ENCODE measurements around the gene PHLDB1.
"Not testable (repeated sequence)": the region's sequence is repeated elsewhere in the genome, so short reads cannot be mapped to it uniquely, and the experiment has no call there.

The PHLDB1 gene

DNA sequence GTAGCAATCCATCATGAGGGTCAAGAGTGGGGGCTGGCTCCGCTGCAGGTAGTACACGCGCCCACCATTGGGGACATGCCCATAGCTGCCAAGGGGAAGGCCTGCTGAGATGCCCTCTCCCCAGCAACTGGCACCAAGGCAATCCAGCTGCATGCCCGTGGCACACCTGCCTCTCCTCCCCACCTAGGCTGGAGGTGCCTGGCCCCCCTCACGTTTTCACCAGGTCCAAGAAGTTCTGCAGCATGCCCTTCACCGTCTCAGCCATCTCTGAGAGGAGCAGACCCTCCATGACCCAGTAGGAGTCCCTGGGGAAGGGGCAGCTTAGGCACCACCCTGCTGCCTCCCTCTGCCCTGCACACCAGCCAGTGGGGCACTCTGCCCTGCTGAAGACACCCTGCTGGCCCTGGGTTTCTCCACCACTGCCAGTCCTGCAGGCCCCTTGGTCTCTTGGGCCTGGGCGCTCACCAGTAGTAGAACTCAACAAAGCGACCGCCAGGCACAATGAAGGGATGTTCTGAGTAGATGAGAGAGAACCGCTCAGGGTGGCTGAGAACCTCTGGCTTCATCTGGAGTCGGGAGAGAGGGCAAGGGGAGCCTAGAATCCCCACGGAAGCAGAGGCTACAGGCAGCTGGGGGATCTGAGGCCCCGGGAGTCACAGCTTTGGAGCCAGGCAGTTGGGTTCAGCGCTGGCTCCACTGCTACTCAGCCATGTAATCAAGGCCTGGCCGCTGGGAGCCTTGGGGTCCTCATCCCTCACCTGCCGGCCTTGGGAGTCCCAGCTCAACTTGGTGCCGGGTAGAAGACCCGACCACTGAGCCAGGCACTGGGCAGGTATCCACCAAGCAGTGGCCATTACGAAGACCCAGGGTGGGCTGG is 54.2 kb downstream of the PHLDB1 start:
- no peak for FAIRE-seq

DNA sequence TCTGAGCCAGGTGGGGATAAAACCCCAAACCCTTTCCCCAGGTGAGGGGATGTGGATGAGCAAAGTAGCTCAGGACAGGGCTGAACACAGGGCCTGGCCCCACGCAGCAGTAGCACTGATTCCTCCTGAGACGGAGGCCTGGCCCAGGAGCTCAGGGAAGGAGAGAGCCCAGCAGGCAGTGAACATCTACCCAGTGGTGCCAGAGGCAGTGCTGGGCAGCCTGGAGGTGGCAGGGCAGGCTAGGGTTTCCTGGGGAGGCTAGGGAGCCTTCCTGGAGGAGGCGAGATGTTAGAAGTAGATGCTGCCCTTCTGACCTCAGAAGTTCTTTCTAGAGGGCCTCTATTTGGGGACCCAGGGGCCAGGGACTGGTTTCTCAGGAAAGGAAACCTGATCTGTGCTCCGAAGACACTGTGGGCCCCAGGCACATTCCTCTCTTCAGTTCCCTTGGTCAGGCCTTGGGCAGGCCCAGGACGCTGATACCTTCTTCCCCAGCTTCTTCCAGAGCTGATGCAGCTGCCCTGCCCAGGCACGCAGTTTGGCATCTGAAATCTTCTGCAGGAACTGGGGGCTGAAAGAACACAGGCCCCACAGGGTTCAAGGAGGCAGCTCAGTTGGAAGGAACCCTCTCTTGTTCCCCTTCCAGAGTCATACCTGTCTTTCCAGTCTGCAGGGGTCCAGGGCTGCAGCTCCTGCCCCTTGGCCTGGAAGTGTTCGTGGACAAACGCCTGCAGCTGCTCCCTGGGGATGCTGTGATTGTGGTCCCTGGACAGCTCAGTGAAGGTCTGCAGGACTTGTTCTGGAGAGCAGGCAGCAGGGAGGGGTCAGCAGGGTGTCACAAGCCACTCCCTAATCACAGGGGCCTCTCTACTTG is 55.2 kb downstream of the PHLDB1 start:
- no peak for FAIRE-seq

DNA sequence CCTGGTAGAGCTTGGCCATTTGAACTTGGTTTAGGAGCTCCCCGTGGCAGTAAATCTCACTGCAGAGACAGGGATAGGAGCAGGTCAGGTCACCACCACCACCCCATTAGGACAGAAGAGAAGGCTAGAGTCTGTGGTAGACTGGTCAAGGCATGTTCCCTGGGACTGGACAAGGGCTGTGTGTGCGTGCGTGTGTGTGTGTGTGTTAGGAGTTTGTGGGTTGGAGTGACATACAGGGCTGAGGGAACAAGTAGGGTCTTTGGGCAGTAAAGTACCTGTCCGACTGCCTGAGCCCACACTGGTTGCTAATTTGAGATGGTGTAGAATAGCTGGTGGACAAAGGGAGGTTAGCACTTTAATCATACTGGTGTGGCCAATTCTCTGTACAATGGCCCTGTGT is 56.0 kb downstream of the PHLDB1 start:
- no peak for FAIRE-seq

DNA sequence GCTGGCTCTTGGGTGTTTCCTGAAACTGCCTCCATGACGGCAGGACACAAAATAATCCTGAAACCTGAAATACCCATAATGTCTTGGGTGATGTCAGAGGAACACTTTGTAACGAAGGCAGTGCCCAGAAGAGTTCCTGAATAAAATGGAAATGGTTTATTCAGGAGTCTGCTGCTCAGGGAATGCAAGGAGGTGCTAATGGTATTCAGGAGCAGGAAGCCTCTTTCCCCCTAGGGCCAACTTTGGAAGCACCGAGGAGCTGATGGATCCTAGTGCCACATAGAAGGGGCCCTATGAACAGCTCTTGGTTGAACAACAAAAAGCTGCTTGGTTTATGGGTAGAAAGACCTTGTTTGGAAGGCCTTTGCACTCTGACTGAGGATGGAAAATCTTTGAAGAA is 56.5 kb downstream of the PHLDB1 start:
- FAIRE-seq: no peak

DNA sequence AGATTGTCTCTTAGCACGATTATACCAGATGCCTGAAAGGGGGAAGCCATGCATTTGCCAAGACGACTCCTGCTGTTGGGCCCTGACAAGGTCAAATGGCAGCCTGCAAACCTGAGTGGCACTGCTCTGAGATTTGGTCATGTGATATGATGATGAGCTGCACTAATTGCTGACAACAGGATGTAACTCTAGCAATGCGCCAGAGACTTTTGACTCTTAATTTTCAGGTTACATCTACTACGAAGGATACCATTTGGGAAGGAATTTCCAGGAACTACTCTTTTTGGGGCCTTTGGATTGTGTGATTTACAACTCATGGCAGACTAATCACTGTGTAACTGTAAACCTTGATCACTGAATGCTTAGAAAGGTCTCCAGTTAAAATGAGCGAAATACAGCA is 59.0 kb downstream of the PHLDB1 start:
- FAIRE-seq: no peak

DNA sequence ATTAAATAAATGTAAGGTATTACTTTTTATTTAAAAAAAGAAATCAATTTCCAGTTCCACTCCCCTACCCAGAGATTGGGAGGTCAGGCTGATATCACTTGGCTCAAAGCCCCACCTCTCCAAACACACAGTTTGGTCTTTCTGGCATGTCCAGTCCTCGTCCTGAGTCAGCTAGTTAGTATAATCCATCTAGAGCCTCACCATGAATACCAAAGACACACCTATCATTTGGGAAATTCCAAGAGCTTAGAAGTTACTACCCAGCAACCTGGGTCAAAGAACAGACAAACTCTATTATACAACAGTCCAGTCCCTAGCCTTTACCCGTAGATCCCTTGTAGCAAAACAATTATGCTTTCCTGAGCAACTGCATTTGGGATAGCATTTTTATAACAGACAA is 62.6 kb downstream of the PHLDB1 start:
- no peak for FAIRE-seq

DNA sequence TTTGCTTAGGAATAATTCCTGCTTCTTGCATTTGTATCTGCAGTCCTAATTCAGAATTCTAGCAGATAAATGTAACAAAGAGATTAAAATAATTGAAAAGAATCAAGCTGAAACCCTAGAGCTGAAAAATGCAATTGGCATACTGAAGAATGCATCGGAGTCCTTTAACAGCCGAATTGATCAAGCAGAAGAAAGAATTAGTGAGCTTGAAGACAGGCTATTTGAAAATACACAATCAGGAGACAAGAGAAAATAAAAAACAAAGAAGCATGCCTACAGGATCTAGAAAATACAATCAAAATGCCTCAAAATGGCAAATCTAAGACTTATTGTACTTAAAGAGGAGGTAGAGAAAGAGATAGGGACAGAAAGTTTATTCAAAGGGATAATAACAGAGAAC is 63.8 kb downstream of the PHLDB1 start:
- no peak for FAIRE-seq

DNA sequence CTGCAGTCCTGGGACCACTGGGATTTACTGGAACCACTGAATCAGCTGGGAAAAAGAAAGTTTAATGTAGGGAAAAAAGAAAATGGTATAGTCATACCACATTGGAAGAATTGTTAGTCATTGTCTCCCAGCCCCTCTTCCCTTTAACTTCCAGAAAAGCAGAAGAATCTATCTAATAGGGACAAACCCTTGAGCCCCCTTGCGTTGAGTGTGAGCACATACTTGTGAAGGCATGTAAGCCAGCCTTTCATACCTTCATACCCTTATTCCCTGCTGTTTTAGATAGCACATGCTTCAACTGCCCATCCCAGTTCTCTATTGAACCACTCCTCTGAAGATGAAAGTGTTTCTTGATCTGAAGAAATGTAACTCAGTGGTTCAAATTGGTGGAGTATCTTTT is 65.4 kb downstream of the PHLDB1 start:
- no peak for FAIRE-seq

DNA sequence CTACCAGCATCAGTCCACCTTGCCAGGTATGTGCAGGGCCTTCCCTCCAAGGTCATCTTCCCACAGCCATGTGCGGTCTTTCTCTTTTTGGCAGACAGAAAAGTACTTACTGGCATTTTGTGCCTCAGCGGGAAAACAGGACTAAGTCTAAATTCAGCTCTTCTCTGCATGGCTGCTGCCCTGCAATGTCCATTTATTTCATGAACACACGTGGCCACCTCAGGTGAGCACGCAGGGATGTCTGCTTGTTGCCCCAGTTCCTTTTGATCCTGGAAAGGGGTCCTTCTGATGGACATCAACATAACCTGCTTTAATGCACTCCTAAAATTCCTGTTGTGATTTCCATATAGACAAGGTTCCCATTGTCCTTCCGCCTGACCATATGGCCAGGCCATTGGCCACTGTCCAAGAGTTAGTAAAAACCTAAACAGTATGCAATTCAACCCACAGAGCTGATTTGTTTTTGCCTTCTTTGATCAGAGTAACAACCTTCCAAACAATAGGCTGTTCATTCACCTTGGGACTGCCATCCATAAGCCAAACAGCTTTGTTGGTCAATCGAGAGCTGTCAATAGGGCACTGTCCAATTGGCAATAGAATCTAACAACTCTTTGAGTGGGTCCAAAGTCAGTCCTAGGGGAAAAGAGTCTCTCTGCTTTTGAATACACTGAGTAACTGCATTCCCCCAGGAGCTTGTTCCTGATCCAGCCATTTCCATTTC is 66.1 kb downstream of the PHLDB1 start:
- no peak for FAIRE-seq

DNA sequence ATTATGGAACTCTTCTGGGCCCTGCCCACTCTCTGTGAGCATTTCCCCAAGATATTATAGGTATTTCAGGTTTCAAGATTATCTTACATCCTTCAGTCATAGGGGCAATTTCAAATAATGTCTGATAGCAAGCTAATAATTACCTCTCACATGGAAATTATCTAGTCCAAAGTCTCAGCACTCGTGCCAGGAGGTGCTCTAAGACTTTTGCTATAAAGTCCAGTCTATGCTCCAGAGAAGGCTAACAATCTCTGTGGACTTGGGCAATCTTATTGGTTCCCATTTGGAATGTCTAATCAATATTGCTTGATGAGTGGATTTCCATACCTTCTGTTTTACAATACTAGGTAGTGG is 66.6 kb downstream of the PHLDB1 start:
- FAIRE-seq: no peak

DNA sequence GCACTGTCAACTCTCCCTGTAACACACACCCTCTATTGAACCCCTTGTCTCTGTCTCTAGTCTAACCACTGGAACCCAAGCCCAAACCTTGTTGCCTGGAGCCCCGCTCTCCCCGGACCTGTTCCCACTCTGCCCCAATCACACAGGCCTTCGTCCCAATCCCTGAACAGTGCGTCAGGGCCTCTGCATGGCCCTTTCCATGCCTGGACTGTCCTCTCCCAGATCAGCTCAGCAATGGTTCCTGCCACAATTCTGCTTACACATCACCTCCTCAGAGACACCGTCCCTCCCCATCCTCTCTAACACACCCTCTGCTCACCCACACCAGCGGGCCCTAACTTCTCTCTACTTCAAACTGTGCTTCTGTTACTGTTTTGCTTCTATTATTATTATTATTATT is 70.6 kb downstream of the PHLDB1 start:
- FAIRE-seq: no peak

DNA sequence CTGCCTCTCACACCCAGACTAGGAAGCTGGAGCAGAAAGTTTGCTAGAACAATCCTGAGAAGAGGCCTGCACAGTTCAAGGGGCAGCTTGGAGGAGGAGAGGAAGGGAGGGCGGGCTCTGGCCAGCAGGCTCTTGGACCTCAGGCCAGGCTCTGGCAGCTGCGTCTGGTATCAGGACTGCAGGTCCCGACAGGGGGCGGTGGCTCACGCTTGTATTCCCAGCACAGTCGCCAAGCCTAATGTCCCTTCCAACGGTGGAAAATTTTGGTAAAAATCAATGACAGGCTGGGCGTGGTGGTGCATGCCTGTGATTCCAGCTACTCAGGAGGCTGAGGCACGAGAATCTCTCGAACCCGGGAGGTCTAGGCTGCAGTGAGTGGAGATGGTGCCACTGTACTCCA is 71.5 kb downstream of the PHLDB1 start:
- FAIRE-seq: not testable (repeated sequence)

DNA sequence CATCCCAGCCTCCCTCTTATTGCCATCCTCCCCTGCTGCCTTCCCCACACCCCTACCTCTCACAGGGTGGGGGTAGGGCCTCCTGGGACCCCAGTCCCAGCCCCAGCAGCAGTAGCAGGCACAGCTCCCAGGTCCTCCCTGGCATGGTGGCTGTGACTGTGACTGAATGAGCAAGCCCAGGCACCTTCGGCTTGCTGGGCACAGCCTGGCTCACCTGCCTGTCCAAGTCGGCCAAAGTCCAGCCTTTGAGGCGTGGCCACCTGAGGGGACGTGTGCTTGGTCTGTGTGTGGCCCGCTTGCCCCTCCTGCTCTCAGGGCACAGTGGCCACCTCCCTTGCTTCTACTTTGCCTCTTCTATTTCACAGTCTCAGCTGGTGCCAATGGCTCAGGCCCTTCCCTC is 72.1 kb downstream of the PHLDB1 start, which contains the start of gene TREH:
Gene TREH (minus strand): TSS at position 168 of the 400 bp plus-strand sequence. CDS start 23 bp downstream, at position 145.
- no peak for FAIRE-seq

DNA sequence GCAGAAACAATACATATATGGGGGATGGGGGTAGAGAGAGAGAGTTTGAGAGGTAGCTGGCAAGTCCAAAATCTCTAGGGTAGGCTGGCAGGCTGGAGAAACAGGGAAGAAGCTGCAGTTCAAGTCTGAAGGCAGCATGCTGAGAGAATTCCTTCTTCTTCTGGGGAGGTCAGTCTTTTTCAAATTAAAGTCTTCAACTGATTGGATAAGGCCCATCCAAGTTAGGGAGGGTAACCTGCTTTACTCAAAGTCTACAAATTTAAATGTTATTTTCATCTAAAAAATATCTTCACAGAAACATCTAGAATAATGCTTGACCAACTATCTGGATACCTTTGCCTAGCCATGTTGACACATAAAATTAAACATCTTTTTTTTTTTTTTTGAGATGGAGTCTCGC is 75.0 kb downstream of the PHLDB1 start:
- no peak for FAIRE-seq

DNA sequence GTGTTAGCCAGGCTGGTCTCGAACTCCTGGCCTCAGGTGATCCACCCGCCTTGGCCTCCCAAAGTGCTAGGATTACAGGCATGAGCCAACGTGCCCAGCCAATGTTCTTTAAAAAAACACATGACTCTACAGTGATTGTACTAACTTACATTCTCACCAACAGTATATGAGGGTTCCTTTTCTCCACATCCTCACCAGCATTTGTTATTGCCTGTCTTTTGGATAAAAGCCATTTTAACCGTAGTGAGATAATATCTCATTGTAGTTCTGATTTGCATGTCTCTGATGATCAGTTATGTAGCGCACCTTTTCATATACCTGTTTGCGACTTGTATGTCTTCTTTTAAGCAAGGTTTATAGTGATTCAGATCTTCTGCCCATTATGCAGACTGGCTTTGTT is 75.5 kb downstream of the PHLDB1 start:
- FAIRE-seq: not testable (repeated sequence)

DNA sequence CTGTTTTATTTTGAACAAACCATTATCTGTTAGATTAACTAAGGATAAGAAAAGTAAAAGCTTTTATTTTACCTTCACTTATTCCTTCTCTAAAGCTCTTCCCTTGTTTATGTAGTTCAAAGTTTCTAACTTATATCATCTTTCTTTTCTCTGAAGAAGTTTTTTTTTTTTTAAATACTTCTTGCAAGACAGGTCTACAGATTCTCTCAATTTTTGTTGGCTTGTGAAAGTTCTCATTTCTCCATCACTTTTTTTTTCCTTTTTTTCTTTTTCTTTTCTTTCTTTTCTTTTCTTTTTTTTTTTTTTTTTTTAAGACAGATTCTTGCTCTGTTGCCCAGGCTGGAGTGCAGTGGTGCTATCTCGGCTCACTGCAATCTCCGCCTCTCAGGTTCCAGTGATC is 76.8 kb downstream of the PHLDB1 start:
- FAIRE-seq: peak; percentile 8

DNA sequence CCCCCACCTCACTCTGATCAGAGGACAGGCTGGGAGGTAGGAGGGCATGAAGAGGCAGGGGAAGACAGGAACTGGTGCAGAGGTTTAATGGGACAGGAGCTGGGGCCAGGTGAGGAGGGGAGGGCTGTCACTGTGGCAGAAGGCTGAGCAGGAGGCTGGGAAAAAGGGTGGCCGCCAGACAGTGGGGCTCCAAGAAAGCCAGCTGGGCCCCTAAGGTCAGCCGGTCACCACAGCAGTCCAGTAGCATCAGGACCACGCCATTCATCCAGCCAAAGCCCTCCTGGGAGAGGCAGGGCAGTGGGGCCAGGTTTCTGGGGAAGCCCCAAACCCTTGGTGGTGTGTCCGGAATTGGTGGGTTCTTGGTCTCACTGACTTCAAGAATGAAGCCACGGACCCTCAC is 80.5 kb downstream of the PHLDB1 start:
- FAIRE-seq: no peak

DNA sequence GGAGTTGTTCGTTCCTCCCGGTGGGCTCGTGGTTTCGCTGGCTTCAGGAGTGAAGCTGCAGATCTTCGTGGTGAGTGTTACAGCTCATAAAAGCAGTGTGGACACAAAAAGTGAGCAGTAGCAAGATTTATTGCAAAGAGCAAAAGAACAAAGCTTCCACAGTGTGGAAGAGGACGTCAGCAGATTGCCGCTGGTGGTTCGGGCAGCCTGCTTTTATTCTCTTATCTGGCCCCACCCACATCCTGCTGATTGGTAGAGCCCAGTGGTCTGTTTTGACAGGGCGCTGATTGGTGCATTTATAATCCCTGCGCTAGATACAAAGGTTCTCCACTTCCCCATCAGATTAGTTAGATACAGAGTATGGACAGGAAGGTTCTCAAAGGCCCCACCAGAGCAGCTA is 80.9 kb downstream of the PHLDB1 start:
- not testable (repeated sequence) for FAIRE-seq

DNA sequence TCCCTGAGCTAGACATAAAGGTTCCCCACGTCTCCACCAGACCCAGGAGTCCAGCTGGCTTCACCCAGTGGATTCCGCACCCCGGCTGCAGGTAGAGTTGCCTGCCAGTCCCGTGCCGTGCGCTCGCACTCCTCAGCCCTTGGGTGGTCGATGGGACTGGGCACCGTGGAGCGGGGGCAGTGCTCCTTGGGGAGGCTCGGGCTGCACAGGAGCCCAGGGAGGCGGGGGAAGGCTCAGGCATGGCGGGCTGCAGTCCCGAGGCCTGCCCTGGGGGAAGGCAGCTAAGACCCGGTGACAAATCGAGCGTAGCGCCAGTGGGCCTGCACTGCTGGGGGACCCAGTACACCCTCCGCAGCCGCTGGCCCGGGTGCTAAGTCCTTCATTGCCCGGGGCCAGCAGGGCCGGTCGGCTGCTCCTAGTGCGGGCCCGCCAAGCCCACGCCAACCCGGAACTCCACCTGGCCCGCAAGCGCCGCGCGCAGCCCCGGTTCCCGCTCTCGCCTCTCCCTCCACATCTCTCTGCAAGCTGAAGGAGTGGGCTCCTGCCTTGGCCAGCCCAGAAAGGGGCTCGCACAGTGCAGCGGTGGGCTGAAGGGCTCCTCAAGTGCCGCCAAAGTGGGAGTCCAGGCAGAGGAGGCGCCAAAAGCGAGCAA is 81.6 kb downstream of the PHLDB1 start:
- FAIRE-seq: no peak

DNA sequence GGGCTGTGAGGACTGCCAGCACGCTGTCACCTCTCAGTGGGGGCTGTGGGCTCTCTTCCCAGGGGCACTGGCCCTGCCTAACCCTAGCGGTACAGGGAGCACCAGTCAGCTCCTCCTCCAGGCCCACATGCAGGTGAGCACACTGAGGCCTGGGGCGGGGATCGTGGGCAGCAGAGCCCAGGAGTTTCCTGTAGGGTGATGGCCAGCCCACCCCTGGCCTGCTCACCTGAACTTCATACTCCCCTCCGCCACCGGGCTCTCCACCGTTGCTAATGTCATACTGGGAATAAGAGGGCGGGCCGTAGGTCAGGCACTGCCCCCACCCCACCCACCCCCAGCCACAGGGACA is 82.1 kb downstream of the PHLDB1 start:
- no peak for FAIRE-seq

DNA sequence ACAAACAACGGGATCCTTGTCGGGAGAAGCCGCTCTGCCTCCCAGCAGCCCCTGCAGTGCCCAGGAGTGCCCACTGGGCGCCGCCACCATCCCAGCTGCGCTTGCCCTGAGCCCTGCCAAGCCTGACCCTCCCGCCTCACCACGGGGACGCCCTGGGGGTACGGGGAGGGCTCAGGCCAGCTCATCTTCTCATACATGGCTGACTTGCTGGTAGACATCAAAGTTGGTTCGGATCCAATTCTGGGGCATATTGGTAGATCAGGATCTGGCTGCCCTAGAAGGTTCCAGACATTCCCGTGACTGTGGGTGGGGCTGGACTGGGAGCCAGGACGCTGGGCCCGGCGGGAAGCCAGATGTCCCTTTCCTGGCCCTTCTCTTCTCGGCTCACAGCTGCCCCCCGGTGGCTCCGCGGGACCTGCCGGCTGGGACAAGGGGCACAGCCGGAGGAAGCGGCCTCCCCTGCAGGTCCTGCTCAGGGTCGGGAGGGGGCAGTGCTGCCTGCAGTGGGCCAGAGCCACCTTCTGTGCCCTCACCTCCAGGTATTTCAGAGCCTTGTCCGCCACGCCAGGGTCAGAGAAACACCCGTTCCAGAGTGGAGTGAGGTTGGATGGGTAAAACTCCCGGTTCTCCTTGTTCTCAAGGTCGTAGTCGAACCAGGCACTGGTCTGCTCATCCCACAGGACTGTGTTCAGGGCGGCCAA is 82.6 kb downstream of the PHLDB1 start:
- peak; percentile 87 for FAIRE-seq
